ENCODE measurements around the gene GLYATL1.

GLYATL1 gene

GRCh38 chr11:58914821-58915543, 24.3 kb upstream of the GLYATL1 start:
- Histone ChIP-seq H3K27me3 (ENCODE audit: control insufficient read depth, insufficient read depth, low read length) (no peaks in the 10 kb centered on the region), H3K4me2 (ENCODE audit: low read length) (no peak overlapping the region)

GRCh38 chr11:58916637-58917036, 22.7 kb upstream of the GLYATL1 start:
- no peaks in the 10 kb centered on the region for H3K36me3 ChIP-seq (ENCODE audit: insufficient read depth, low read length)
- H3K27me3 ChIP-seq (ENCODE audit: control insufficient read depth, insufficient read depth, low read length), result no peaks in the 10 kb centered on the region
- no peak overlapping the region for H3K4me3 ChIP-seq (ENCODE audit: low read length)
- peaks cover 2% of the 10 kb centered on the region for H3K9me3 ChIP-seq (replicated peaks; ENCODE audit: low read length)
- no peak overlapping the region for H3K9ac ChIP-seq (ENCODE audit: low read depth, low read length)
- H3K4me2 ChIP-seq (ENCODE audit: low read length), result no peak overlapping the region
- peaks cover 24% of the 10 kb centered on the region for H3K4me1 ChIP-seq (ENCODE audit: control insufficient read depth, insufficient read depth, low read length)

More at GRCh38 chr11:58914821-58915543, 24.3 kb upstream of the GLYATL1 start:
- Histone ChIP-seq H3K4me1 (ENCODE audit: control insufficient read depth, insufficient read depth, low read length) (peaks cover 23% of the 10 kb centered on the region), H3K36me3 (ENCODE audit: insufficient read depth, low read length) (no peaks in the 10 kb centered on the region), H3K9me3 (replicated peaks; ENCODE audit: low read length) (peaks cover 2% of the 10 kb centered on the region), H3K9ac (ENCODE audit: low read depth, low read length) (no peak overlapping the region), H3K4me3 (ENCODE audit: low read length) (no peak overlapping the region)

GRCh38 chr11:58917159-58917783, 22.0 kb upstream of the GLYATL1 start:
- Histone ChIP-seq H3K27me3 (ENCODE audit: control insufficient read depth, insufficient read depth, low read length) (no peaks in the 10 kb centered on the region), H3K4me2 (ENCODE audit: low read length) (no peak overlapping the region), H3K36me3 (ENCODE audit: insufficient read depth, low read length) (no peaks in the 10 kb centered on the region), H3K4me3 (ENCODE audit: low read length) (no peak overlapping the region), H3K4me1 (ENCODE audit: control insufficient read depth, insufficient read depth, low read length) (peaks cover 23% of the 10 kb centered on the region), H3K9ac (ENCODE audit: low read depth, low read length) (no peak overlapping the region), H3K9me3 (replicated peaks; ENCODE audit: low read length) (peaks cover 2% of the 10 kb centered on the region)

GRCh38 chr11:58919561-58919960, 19.7 kb upstream of the GLYATL1 start:
- Histone ChIP-seq H3K27me3 (ENCODE audit: control insufficient read depth, insufficient read depth, low read length) (no peaks in the 10 kb centered on the region), H3K4me2 (ENCODE audit: low read length) (no peak overlapping the region), H3K4me3 (ENCODE audit: low read length) (no peak overlapping the region), H3K9ac (ENCODE audit: low read depth, low read length) (no peak overlapping the region), H3K9me3 (replicated peaks; ENCODE audit: low read length) (peaks cover 2% of the 10 kb centered on the region), H3K36me3 (ENCODE audit: insufficient read depth, low read length) (no peaks in the 10 kb centered on the region), H3K4me1 (ENCODE audit: control insufficient read depth, insufficient read depth, low read length) (peaks cover 30% of the 10 kb centered on the region)

- Histone ChIP-seq H3K27me3 (ENCODE audit: control insufficient read depth, insufficient read depth, low read length) (no peaks in the 10 kb centered on the region), H3K36me3 (ENCODE audit: insufficient read depth, low read length) (no peaks in the 10 kb centered on the region), H3K4me1 (ENCODE audit: control insufficient read depth, insufficient read depth, low read length) (peaks cover 26% of the 10 kb centered on the region), H3K9ac (ENCODE audit: low read depth, low read length) (no peak overlapping the region), H3K9me3 (replicated peaks; ENCODE audit: low read length) (peaks cover 2% of the 10 kb centered on the region), H3K4me3 (ENCODE audit: low read length) (no peak overlapping the region), H3K4me2 (ENCODE audit: low read length) (no peak overlapping the region)
Measured at GRCh38 chr11:58919980-58920379, 19.3 kb upstream of the GLYATL1 start.

- no peaks in the 10 kb centered on the region for H3K36me3 ChIP-seq (ENCODE audit: insufficient read depth, low read length)
- no peak overlapping the region for H3K4me3 ChIP-seq (ENCODE audit: low read length)
- no peak overlapping the region for H3K4me2 ChIP-seq (ENCODE audit: low read length)
Measured at GRCh38 chr11:58921778-58922390, 17.4 kb upstream of the GLYATL1 start.

GRCh38 chr11:58922479-58922878, 16.8 kb upstream of the GLYATL1 start:
- Histone ChIP-seq H3K36me3 (ENCODE audit: insufficient read depth, low read length) (no peaks in the 10 kb centered on the region), H3K27me3 (ENCODE audit: control insufficient read depth, insufficient read depth, low read length) (no peaks in the 10 kb centered on the region), H3K4me3 (ENCODE audit: low read length) (no peak overlapping the region), H3K4me1 (ENCODE audit: control insufficient read depth, insufficient read depth, low read length) (peaks cover 25% of the 10 kb centered on the region), H3K9me3 (replicated peaks; ENCODE audit: low read length) (no peaks in the 10 kb centered on the region), H3K9ac (ENCODE audit: low read depth, low read length) (no peak overlapping the region), H3K4me2 (ENCODE audit: low read length) (no peak overlapping the region)

More at GRCh38 chr11:58921778-58922390, 17.4 kb upstream of the GLYATL1 start:
- no peaks in the 10 kb centered on the region for H3K27me3 ChIP-seq (ENCODE audit: control insufficient read depth, insufficient read depth, low read length)
- peaks cover 2% of the 10 kb centered on the region for H3K9me3 ChIP-seq (replicated peaks; ENCODE audit: low read length)
- no peak overlapping the region for H3K9ac ChIP-seq (ENCODE audit: low read depth, low read length)
- H3K4me1 ChIP-seq (ENCODE audit: control insufficient read depth, insufficient read depth, low read length), result peaks cover 20% of the 10 kb centered on the region

- Histone ChIP-seq H3K4me3 (ENCODE audit: low read length) (peak overlapping the region; percentile 62), H3K9ac (ENCODE audit: low read depth, low read length) (no peak overlapping the region), H3K9me3 (replicated peaks; ENCODE audit: low read length) (no peaks in the 10 kb centered on the region), H3K4me2 (ENCODE audit: low read length) (peak overlapping the region; percentile 88), H3K27me3 (ENCODE audit: control insufficient read depth, insufficient read depth, low read length) (no peaks in the 10 kb centered on the region), H3K36me3 (ENCODE audit: insufficient read depth, low read length) (no peaks in the 10 kb centered on the region), H3K4me1 (ENCODE audit: control insufficient read depth, insufficient read depth, low read length) (peaks cover 31% of the 10 kb centered on the region)
Measured at GRCh38 chr11:58923300-58923788, 15.9 kb upstream of the GLYATL1 start.

GRCh38 chr11:58924230-58924629, 15.1 kb upstream of the GLYATL1 start:
- Histone ChIP-seq H3K9ac (ENCODE audit: low read depth, low read length) (no peak overlapping the region), H3K4me2 (ENCODE audit: low read length) (no peak overlapping the region), H3K4me3 (ENCODE audit: low read length) (no peak overlapping the region), H3K9me3 (replicated peaks; ENCODE audit: low read length) (no peaks in the 10 kb centered on the region), H3K36me3 (ENCODE audit: insufficient read depth, low read length) (no peaks in the 10 kb centered on the region), H3K27me3 (ENCODE audit: control insufficient read depth, insufficient read depth, low read length) (no peaks in the 10 kb centered on the region), H3K4me1 (ENCODE audit: control insufficient read depth, insufficient read depth, low read length) (peaks cover 31% of the 10 kb centered on the region)

GRCh38 chr11:58926251-58926650, 13.0 kb upstream of the GLYATL1 start:
- Histone ChIP-seq H3K4me1 (ENCODE audit: control insufficient read depth, insufficient read depth, low read length) (peaks cover 24% of the 10 kb centered on the region), H3K4me3 (ENCODE audit: low read length) (no peak overlapping the region), H3K9me3 (replicated peaks; ENCODE audit: low read length) (no peaks in the 10 kb centered on the region), H3K36me3 (ENCODE audit: insufficient read depth, low read length) (no peaks in the 10 kb centered on the region), H3K4me2 (ENCODE audit: low read length) (no peak overlapping the region), H3K27me3 (ENCODE audit: control insufficient read depth, insufficient read depth, low read length) (no peaks in the 10 kb centered on the region), H3K9ac (ENCODE audit: low read depth, low read length) (no peak overlapping the region)

GRCh38 chr11:58926695-58927094, 12.6 kb upstream of the GLYATL1 start:
- no peaks in the 10 kb centered on the region for H3K36me3 ChIP-seq (ENCODE audit: insufficient read depth, low read length)
- no peaks in the 10 kb centered on the region for H3K9me3 ChIP-seq (replicated peaks; ENCODE audit: low read length)
- H3K4me2 ChIP-seq (ENCODE audit: low read length), result no peak overlapping the region

More at GRCh38 chr11:58926695-58927094, 12.6 kb upstream of the GLYATL1 start:
- Histone ChIP-seq H3K4me3 (ENCODE audit: low read length) (no peak overlapping the region), H3K27me3 (ENCODE audit: control insufficient read depth, insufficient read depth, low read length) (no peaks in the 10 kb centered on the region), H3K4me1 (ENCODE audit: control insufficient read depth, insufficient read depth, low read length) (peaks cover 24% of the 10 kb centered on the region), H3K9ac (ENCODE audit: low read depth, low read length) (no peak overlapping the region)
